ENCODE results near the gene BDH1.
"Not testable (repeated sequence)": the region's sequence is repeated elsewhere in the genome, so short reads cannot be mapped to it uniquely, and the experiment has no call there.

The BDH1 gene

GRCh38 chr3:197520311-197521276 lies 35.2 kb downstream of the BDH1 start:
- DNase-seq: no peak

GRCh38 chr3:197519801-197520211 lies 36.0 kb downstream of the BDH1 start:
- no peak for DNase-seq

- DNase-seq: no peak
Measured at GRCh38 chr3:197518881-197519421, 36.8 kb downstream of the BDH1 start.

- DNase-seq: not testable (repeated sequence)
Measured at GRCh38 chr3:197517922-197518683, 37.7 kb downstream of the BDH1 start.

GRCh38 chr3:197516890-197517606 lies 38.7 kb downstream of the BDH1 start:
- DNase-seq: not testable (repeated sequence)

GRCh38 chr3:197516517-197516889 lies 39.3 kb downstream of the BDH1 start:
- DNase-seq: no peak

GRCh38 chr3:197514786-197515355 lies 40.9 kb downstream of the BDH1 start:
- no peak for DNase-seq

- no peak for DNase-seq
Measured at GRCh38 chr3:197513953-197514785, 41.6 kb downstream of the BDH1 start.

- DNase-seq: no peak
Measured at GRCh38 chr3:197512691-197513571, 42.8 kb downstream of the BDH1 start.

GRCh38 chr3:197511853-197512635 lies 43.7 kb downstream of the BDH1 start:
- no peak for DNase-seq

- DNase-seq: no peak
Measured at GRCh38 chr3:197511130-197511529, 44.6 kb downstream of the BDH1 start.

GRCh38 chr3:197510642-197511018 lies 45.1 kb downstream of the BDH1 start:
- DNase-seq: no peak

- DNase-seq: no peak
Measured at GRCh38 chr3:197508924-197509775, 46.6 kb downstream of the BDH1 start.

- DNase-seq: no peak
Measured at GRCh38 chr3:197508461-197508860, 47.3 kb downstream of the BDH1 start.

GRCh38 chr3:197508051-197508451 lies 47.7 kb downstream of the BDH1 start:
- no peak for DNase-seq

GRCh38 chr3:197507541-197507940 lies 48.2 kb downstream of the BDH1 start:
- no peak for DNase-seq

GRCh38 chr3:197507081-197507480 lies 48.7 kb downstream of the BDH1 start:
- no peak for DNase-seq

- DNase-seq: no peak
Measured at GRCh38 chr3:197505796-197506548, 49.8 kb downstream of the BDH1 start.
